H9 (cell line): ENCODE measurements around the gene CCR2. TPM values are rescaled to one million over a fixed set of nuclear protein-coding genes. Genes with fewer than 3 reads are reported as not detected.

Source experiments
- DNase-seq: peaks from one replicate; pipeline ENCODE4 v3.0.0-alpha.2; 2017
- H2AFZ ChIP-seq: one replicate; pipeline ENCODE4 v1.6.1; 2013; ENCODE audit warnings: mild to moderate bottlenecking, low read length, control low read depth, moderate library complexity
- H2AK5ac ChIP-seq: 2 replicates; pipeline ENCODE4 v1.6.1; 2013; ENCODE audit warnings: low read length, control low read depth, mixed read lengths; ENCODE audit not compliant: insufficient read length
- H2BK120ac ChIP-seq: one replicate; pipeline ENCODE4 v1.6.1; 2013; ENCODE audit warnings: low read depth, mild to moderate bottlenecking, low read length, control low read depth, inconsistent platforms; ENCODE audit not compliant: poor library complexity, severe bottlenecking
- H2BK12ac ChIP-seq: 2 replicates; pipeline ENCODE4 v1.6.1; 2013; ENCODE audit warnings: low read length, control low read depth, mixed read lengths, low read depth; ENCODE audit not compliant: insufficient read length
- H2BK15ac ChIP-seq: 2 replicates; pipeline ENCODE4 v1.6.1; 2013; ENCODE audit warnings: low read depth, low read length, control low read depth
- H2BK20ac ChIP-seq: one replicate; pipeline ENCODE4 v1.6.1; 2013; ENCODE audit warnings: low read depth, mild to moderate bottlenecking, low read length, control low read depth, inconsistent platforms; ENCODE audit not compliant: poor library complexity, severe bottlenecking
- H2BK5ac ChIP-seq: 2 replicates; pipeline ENCODE4 v1.6.1; 2013; ENCODE audit warnings: low read length, control low read depth, mixed read lengths; ENCODE audit not compliant: insufficient read length
- H3K14ac ChIP-seq: 2 replicates; pipeline ENCODE4 v1.6.1; 2013; ENCODE audit warnings: low read length, control low read depth; ENCODE audit not compliant: insufficient read depth
- H3K18ac ChIP-seq: 2 replicates; pipeline ENCODE4 v1.6.1; 2013; ENCODE audit warnings: low read depth, mild to moderate bottlenecking, mixed read lengths, low read length, control low read depth; ENCODE audit not compliant: insufficient read length
- H3K23ac ChIP-seq: 2 replicates; pipeline ENCODE4 v1.6.1; 2013; ENCODE audit warnings: low read length, control low read depth, mixed read lengths, low read depth; ENCODE audit not compliant: insufficient read length
- H3K23me2 ChIP-seq: 2 replicates; pipeline ENCODE4 v1.6.1; 2013; ENCODE audit warnings: low read depth, mild to moderate bottlenecking, mixed read lengths, low read length, control low read depth; ENCODE audit not compliant: insufficient read length, poor library complexity, severe bottlenecking
- H3K27ac ChIP-seq: 2 replicates; pipeline ENCODE4 v1.5.1; 2013; ENCODE audit warnings: low read length, control low read depth, mixed read lengths, low read depth; ENCODE audit not compliant: insufficient read length
- H3K27me3 ChIP-seq: 2 replicates; pipeline ENCODE4 v1.6.1; 2013; ENCODE audit warnings: low read length, control low read depth, inconsistent platforms; ENCODE audit not compliant: insufficient read depth
- H3K4ac ChIP-seq: 2 replicates; pipeline ENCODE4 v1.6.1; 2013; ENCODE audit warnings: low read depth, mild to moderate bottlenecking, control low read depth, inconsistent platforms, low read length, moderate library complexity
- H3K4me1 ChIP-seq: 2 replicates; pipeline ENCODE4 v1.6.1; 2013; ENCODE audit warnings: low read length, control low read depth, inconsistent platforms; ENCODE audit not compliant: insufficient read depth
- H3K4me2 ChIP-seq: 2 replicates; pipeline ENCODE4 v1.6.1; 2013; ENCODE audit warnings: low read length, control low read depth, mixed read lengths; ENCODE audit not compliant: insufficient read length, insufficient read depth
- H3K56ac ChIP-seq: 2 replicates; pipeline ENCODE4 v1.6.1; 2013; ENCODE audit warnings: low read depth, mild to moderate bottlenecking, mixed read lengths, low read length, control low read depth; ENCODE audit not compliant: insufficient read length
- H3K79me1 ChIP-seq: 2 replicates; pipeline ENCODE4 v1.6.1; 2013; ENCODE audit warnings: low read depth, mild to moderate bottlenecking, moderate library complexity, low read length, control low read depth, inconsistent platforms; ENCODE audit not compliant: insufficient read depth, poor library complexity, severe bottlenecking
- H3K79me2 ChIP-seq: 2 replicates; pipeline ENCODE4 v1.6.1; 2013; ENCODE audit warnings: low read length, control low read depth, inconsistent platforms; ENCODE audit not compliant: insufficient read depth
- H3K9ac ChIP-seq: 2 replicates; pipeline ENCODE4 v1.6.1; 2013; ENCODE audit warnings: low read length, control low read depth, mixed read lengths; ENCODE audit not compliant: insufficient read length; ENCODE audit errors: extremely low read depth
- H3K9me3 ChIP-seq: one replicate; pipeline ENCODE4 v1.6.1; 2013; ENCODE audit warnings: low read depth, low read length, inconsistent platforms; ENCODE audit not compliant: control insufficient read depth
- H3T11ph ChIP-seq: one replicate; pipeline ENCODE4 v1.6.1; 2013; ENCODE audit warnings: mild to moderate bottlenecking, low read length, control low read depth, inconsistent platforms
- H4K20me1 ChIP-seq: one replicate; pipeline ENCODE4 v1.6.1; 2013; ENCODE audit not compliant: control insufficient read depth, insufficient read length, insufficient read depth
- H4K5ac ChIP-seq: 2 replicates; pipeline ENCODE4 v1.6.1; 2013; ENCODE audit warnings: low read depth, mild to moderate bottlenecking, mixed read lengths, low read length, control low read depth; ENCODE audit not compliant: insufficient read length
- H4K8ac ChIP-seq: replicated peaks from 2 replicates; pipeline ENCODE4 v1.6.1; 2013; ENCODE audit warnings: low read length, control low read depth, mixed read lengths, low read depth; ENCODE audit not compliant: insufficient read length
- H4K91ac ChIP-seq: 2 replicates; pipeline ENCODE4 v1.6.1; 2013; ENCODE audit warnings: low read depth, mild to moderate bottlenecking, moderate library complexity, mixed read lengths, low read length, control low read depth; ENCODE audit not compliant: insufficient read length
- H3K27ac Mint-ChIP-seq, 3 experiments: 2 replicates in 2 of 3; 3 replicates in 1 of 3; pipeline ENCODE4 v1.8.0; 2020 to 2021; ENCODE audit warnings: mixed read lengths in 3 of 3, mild to moderate bottlenecking in 1 of 3, moderate library complexity in 1 of 3
- H3K27me3 Mint-ChIP-seq: 2 replicates; pipeline ENCODE4 v1.8.0; 2021; ENCODE audit warnings: low read depth, mild to moderate bottlenecking, moderate library complexity, mixed read lengths
- H3K36me3 Mint-ChIP-seq, 3 experiments: 2 replicates in 2 of 3; 3 replicates in 1 of 3; pipeline ENCODE4 v1.8.0; 2020 to 2021; ENCODE audit warnings: low read depth in 3 of 3, mixed read lengths in 3 of 3; ENCODE audit not compliant: insufficient read depth in 1 of 3
- H3K4me1 Mint-ChIP-seq, 2 experiments: 2 replicates each; pipeline ENCODE4 v1.8.0; 2020; ENCODE audit warnings: mixed read lengths in 2 of 2
- H3K4me3 Mint-ChIP-seq, 2 experiments: 2 replicates in 1 of 2; 3 replicates in 1 of 2; pipeline ENCODE4 v1.8.0; 2020 to 2021; ENCODE audit warnings: mild to moderate bottlenecking in 2 of 2, mixed read lengths in 2 of 2, moderate library complexity in 1 of 2
- H3K9me3 Mint-ChIP-seq, 2 experiments: 2 replicates in 1 of 2; 3 replicates in 1 of 2; pipeline ENCODE4 v1.8.0; 2020; ENCODE audit warnings: mild to moderate bottlenecking in 2 of 2, mixed read lengths in 2 of 2, moderate library complexity in 1 of 2
- WGBS: extraction: QIAGEN DNeasy Blood & Tissue Kit; methylation state at CpG from one replicate; pipeline ENCODE4 v1.1.7; 2013; ENCODE audit warnings: missing lambda C conversion rate, low lambda C conversion rate, mixed read lengths; ENCODE audit not compliant: insufficient read length; ENCODE audit errors: extremely low coverage; 5-methylcytosine and 5-hydroxymethylcytosine counted together
- total RNA-seq: library from RNA; stranded (reverse); gene quantifications from 2 replicates; pipeline ENCODE4 v1.2.1, GENCODE V29; 2021
- TF ChIP-seq, protein P1 (sequence below): fragments of 200-600 bp; sonication (generic); conservative IDR thresholded peaks from 3 replicates; pipeline ENCODE4 v1.8.0; 2021; ENCODE audit warnings: antibody characterized with exemption, mild to moderate bottlenecking

Gene CCR2
- total RNA-seq, 1 experiment from 2014 or later, result not detected

GRCh38 chr3:46395210-46395661 is 41.3 kb downstream of the CCR2 start:
- Histone ChIP-seq H3K4me2 (no peak overlapping the region), H3K79me1 (no peaks in the 10 kb centered on the region), H2BK12ac (no peak overlapping the region), H2AFZ (no peak overlapping the region), H4K20me1 (no peaks in the 10 kb centered on the region), H2BK5ac (no peak overlapping the region), H4K91ac (no peak overlapping the region), H3K4me1 (no peaks in the 10 kb centered on the region), H3K27ac (no peak overlapping the region), H3T11ph (no peak overlapping the region), H2BK20ac (no peak overlapping the region), H3K9me3 (no peaks in the 10 kb centered on the region), H4K5ac (no peak overlapping the region), H3K9ac (no peak overlapping the region), H4K8ac (no peak overlapping the region), H2AK5ac (no peak overlapping the region), H3K18ac (no peak overlapping the region), H3K56ac (no peak overlapping the region), H2BK15ac (no peak overlapping the region), H3K79me2 (no peaks in the 10 kb centered on the region), H3K4ac (no peak overlapping the region), H2BK120ac (no peak overlapping the region), H3K23ac (no peak overlapping the region), H3K14ac (no peak overlapping the region), H3K23me2 (no peaks in the 10 kb centered on the region), H3K27me3 (no peaks in the 10 kb centered on the region)
- Mint-ChIP-seq H3K27me3 (peaks cover 6% of the 10 kb centered on the region), H3K27ac (peak overlapping the region in 1 of 3 experiments; percentile 17; a peak in 1 of 7 replicates), H3K9me3 (no peaks in the 10 kb centered on the region), H3K36me3 (no peaks in the 10 kb centered on the region), H3K4me1 (peaks cover 9 to 16% of the 10 kb centered on the region in 2 experiments), H3K4me3 (no peak overlapping the region)
- no CpG with 5 or more reads among the region's 6 CpGs for WGBS
- TF ChIP-seq, protein P1, sequence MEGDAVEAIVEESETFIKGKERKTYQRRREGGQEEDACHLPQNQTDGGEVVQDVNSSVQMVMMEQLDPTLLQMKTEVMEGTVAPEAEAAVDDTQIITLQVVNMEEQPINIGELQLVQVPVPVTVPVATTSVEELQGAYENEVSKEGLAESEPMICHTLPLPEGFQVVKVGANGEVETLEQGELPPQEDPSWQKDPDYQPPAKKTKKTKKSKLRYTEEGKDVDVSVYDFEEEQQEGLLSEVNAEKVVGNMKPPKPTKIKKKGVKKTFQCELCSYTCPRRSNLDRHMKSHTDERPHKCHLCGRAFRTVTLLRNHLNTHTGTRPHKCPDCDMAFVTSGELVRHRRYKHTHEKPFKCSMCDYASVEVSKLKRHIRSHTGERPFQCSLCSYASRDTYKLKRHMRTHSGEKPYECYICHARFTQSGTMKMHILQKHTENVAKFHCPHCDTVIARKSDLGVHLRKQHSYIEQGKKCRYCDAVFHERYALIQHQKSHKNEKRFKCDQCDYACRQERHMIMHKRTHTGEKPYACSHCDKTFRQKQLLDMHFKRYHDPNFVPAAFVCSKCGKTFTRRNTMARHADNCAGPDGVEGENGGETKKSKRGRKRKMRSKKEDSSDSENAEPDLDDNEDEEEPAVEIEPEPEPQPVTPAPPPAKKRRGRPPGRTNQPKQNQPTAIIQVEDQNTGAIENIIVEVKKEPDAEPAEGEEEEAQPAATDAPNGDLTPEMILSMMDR, result peak; percentile 54
- DNase-seq, result peak; percentile 45
